HL-60 (cell line): ENCODE results near the gene EFNA5.

ENCODE experiments used
- DNase-seq, 2 experiments: peaks; one replicate each; pipeline ENCODE4 v3.0.0-alpha.2; 2010 to 2020; ENCODE audit warnings: low read depth in 1 of 2, low spot score in 1 of 2
- H3K27ac ChIP-seq: fragments of 250-450 bp; sonication (Bioruptor Pico); replicated peaks from 2 replicates; pipeline ENCODE4 v1.5.1; 2020; ENCODE audit warnings: mild to moderate bottlenecking, moderate library complexity
- H3K27me3 ChIP-seq: fragments of 250-450 bp; sonication (Bioruptor Pico); 2 replicates; pipeline ENCODE4 v1.5.1; 2021; ENCODE audit warnings: mild to moderate bottlenecking, moderate library complexity; ENCODE audit not compliant: insufficient read depth, poor library complexity, severe bottlenecking
- H3K4me3 ChIP-seq: replicated peaks from 2 replicates; pipeline ENCODE4 v1.5.1; 2011; ENCODE audit warnings: mild to moderate bottlenecking, control low read depth, low read length; ENCODE audit not compliant: insufficient read depth
- GABPA ChIP-seq: IDR thresholded peaks from 2 replicates; pipeline ENCODE4 v1.6.1; 2012; ENCODE audit warnings: low read depth
- POLR2AphosphoS5 ChIP-seq: IDR thresholded peaks from 2 replicates; pipeline ENCODE4 v1.6.1; 2012; ENCODE audit warnings: low read depth
- SPI1 ChIP-seq: IDR thresholded peaks from 2 replicates; pipeline ENCODE4 v1.6.1; 2012; ENCODE audit warnings: low read depth, mild to moderate bottlenecking, borderline replicate concordance
- TF ChIP-seq, protein P1 (sequence below): IDR thresholded peaks from 2 replicates; pipeline ENCODE4 v1.6.1; 2012; ENCODE audit warnings: low read depth; ENCODE audit not compliant: insufficient replicate concordance
- TF ChIP-seq, protein P2 (sequence below): IDR thresholded peaks from one replicate; pipeline ENCODE4 v1.5.1; 2011; ENCODE audit warnings: low read length, control low read depth, inconsistent platforms; ENCODE audit not compliant: insufficient read depth

The EFNA5 gene

DNA sequence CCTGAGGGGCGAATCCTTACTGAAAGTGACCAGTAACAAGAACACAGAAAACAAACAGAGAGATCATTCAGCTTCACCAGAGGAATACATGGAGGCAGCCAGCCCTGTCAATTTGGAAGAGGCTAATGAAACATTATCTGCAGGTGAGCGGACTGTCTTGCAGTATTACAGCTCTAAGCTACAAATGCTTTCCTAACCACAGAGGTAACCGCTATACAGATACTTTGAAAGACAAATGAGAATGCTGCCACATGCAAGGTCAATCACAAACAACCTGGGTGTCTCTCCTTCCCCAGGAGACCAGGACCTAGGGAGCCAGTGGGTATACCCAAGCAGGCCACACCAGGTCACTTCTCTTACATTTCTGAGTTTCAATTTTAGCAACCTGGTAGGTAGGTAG, 30.2 kb downstream of the EFNA5 start:
- no peak for DNase-seq
- Histone ChIP-seq H3K27ac (no peak overlapping the region), H3K4me3 (no peak overlapping the region), H3K27me3 (no peaks in the 10 kb centered on the region)
- TF ChIP-seq, protein P1, sequence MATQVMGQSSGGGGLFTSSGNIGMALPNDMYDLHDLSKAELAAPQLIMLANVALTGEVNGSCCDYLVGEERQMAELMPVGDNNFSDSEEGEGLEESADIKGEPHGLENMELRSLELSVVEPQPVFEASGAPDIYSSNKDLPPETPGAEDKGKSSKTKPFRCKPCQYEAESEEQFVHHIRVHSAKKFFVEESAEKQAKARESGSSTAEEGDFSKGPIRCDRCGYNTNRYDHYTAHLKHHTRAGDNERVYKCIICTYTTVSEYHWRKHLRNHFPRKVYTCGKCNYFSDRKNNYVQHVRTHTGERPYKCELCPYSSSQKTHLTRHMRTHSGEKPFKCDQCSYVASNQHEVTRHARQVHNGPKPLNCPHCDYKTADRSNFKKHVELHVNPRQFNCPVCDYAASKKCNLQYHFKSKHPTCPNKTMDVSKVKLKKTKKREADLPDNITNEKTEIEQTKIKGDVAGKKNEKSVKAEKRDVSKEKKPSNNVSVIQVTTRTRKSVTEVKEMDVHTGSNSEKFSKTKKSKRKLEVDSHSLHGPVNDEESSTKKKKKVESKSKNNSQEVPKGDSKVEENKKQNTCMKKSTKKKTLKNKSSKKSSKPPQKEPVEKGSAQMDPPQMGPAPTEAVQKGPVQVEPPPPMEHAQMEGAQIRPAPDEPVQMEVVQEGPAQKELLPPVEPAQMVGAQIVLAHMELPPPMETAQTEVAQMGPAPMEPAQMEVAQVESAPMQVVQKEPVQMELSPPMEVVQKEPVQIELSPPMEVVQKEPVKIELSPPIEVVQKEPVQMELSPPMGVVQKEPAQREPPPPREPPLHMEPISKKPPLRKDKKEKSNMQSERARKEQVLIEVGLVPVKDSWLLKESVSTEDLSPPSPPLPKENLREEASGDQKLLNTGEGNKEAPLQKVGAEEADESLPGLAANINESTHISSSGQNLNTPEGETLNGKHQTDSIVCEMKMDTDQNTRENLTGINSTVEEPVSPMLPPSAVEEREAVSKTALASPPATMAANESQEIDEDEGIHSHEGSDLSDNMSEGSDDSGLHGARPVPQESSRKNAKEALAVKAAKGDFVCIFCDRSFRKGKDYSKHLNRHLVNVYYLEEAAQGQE: no peak
- TF ChIP-seq SPI1 (no peak), GABPA (no peak), POLR2AphosphoS5 (no peak)
- TF ChIP-seq, protein P2, sequence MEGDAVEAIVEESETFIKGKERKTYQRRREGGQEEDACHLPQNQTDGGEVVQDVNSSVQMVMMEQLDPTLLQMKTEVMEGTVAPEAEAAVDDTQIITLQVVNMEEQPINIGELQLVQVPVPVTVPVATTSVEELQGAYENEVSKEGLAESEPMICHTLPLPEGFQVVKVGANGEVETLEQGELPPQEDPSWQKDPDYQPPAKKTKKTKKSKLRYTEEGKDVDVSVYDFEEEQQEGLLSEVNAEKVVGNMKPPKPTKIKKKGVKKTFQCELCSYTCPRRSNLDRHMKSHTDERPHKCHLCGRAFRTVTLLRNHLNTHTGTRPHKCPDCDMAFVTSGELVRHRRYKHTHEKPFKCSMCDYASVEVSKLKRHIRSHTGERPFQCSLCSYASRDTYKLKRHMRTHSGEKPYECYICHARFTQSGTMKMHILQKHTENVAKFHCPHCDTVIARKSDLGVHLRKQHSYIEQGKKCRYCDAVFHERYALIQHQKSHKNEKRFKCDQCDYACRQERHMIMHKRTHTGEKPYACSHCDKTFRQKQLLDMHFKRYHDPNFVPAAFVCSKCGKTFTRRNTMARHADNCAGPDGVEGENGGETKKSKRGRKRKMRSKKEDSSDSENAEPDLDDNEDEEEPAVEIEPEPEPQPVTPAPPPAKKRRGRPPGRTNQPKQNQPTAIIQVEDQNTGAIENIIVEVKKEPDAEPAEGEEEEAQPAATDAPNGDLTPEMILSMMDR: no peak

- TF ChIP-seq SPI1 (no peak), GABPA (no peak), POLR2AphosphoS5 (no peak)
- TF ChIP-seq, protein P1: no peak
- TF ChIP-seq, protein P2: no peak
Observed at GRCh38 chr5:107639990-107640389, 30.7 kb downstream of the EFNA5 start.

GRCh38 chr5:107636555-107636954, 34.2 kb downstream of the EFNA5 start:
- TF ChIP-seq, protein P2: no peak
- TF ChIP-seq, protein P1: no peak
- TF ChIP-seq POLR2AphosphoS5: no peak
- TF ChIP-seq SPI1: no peak
- TF ChIP-seq GABPA: no peak
- no peaks in the 10 kb centered on the region for H3K27me3 ChIP-seq
- H3K4me3 ChIP-seq: no peak overlapping the region
- no peak for DNase-seq
- no peak overlapping the region for H3K27ac ChIP-seq

More at GRCh38 chr5:107639990-107640389, 30.7 kb downstream of the EFNA5 start:
- H3K4me3 ChIP-seq: no peak overlapping the region
- H3K27ac ChIP-seq: no peak overlapping the region
- DNase-seq: no peak
- no peaks in the 10 kb centered on the region for H3K27me3 ChIP-seq
